ENCODE data around the gene SAMD8.
"Not testable (repeated sequence)": the region's sequence is repeated elsewhere in the genome, so short reads cannot be mapped to it uniquely, and the experiment has no call there.

SAMD8 gene

DNA sequence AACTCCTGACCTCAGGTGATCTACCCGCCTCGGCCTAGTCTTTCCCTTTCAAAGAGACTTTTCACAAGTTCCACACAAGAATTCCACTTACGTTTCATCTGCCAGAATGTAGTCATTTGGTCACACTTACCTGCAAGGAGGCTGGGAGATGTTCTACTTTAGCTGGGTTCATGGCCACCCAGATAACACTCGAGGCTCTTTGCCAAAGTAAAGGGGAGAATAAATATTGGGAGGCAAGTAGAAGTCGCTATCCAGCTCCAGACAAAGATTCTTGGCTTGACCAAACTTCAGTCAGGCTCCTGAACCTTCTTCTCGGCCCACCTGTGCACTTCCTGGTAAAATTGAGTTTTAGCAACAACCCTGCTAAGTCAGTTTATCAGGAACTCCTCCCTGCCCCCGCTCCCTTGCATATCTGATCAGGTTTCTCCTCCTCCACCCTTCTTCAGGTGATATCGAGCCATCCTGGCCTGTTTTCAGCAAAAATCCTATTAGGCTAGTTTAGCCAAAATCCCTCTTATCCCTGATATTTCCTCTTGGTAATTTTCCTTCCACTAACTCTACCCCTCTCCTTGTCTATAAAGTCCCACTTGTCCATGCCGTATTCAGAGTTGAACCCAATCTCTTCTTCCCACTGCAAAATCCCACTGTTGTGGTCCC, 25.1 kb upstream of the SAMD8 start:
- no peak for DNase-seq

DNA sequence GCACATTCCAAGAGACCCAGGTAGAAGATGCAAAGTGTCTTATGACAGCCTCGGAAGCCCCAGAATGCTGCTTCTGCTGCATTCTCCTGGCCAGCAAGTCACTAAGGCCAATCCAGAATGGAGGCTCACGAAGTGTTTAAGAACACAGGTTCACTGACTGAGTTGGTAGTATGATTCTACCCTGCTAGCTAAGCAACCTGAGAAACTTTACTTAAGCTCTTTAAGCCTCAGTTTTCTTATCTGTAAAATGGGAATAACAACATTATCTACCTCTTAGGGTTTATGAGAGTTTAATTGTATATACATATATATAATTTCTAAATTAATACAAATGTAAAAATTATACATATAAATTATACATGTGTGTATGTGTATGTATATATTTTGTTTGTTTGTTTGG, 22.8 kb upstream of the SAMD8 start:
- no peak for DNase-seq

- no peak for DNase-seq
These were observed 21.8 kb upstream of the SAMD8 start for GRCh38 chr10:75089634-75090033.

GRCh38 chr10:75091146-75091545, 20.3 kb upstream of the SAMD8 start:
- no peak for DNase-seq

DNA sequence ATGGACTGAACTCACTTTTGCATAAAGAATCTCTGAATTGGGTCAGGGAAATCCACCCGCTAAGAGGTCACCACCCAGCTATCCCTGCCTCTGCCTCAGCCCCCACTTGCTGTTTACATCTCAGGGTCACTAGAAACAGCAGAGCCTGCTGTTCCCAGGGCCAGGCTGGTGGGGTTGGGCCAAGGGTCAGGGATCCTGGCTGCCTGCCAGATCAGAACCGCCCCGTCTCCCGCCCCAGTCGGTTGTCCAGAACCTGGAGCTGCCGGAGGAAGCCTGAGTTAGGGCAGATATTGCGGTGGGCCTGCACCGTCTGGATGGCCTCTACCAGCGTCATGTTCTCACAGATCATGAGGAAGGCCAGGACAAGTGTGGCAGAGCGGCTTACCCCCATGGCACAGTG, 17.0 kb upstream of the SAMD8 start:
- DNase-seq = no peak

DNA sequence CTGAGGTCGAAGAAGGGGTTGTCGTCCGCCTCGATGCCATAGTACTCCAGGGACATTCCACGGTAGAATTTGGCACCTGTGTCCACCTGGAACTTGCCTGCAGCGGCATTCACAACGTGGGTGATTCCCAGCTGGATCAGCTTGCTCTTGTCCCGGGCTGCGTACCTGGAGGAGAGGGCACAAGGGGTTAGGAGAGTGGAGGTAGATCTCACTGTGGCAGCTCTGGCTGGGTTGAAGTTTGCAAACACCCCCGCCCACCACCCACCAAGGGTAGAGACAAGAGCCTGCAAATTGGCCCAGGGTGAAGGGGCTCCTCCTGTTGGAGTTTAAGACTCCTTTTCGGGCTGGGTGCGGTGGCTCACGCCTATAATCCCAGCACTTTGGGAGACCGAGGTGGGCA, 15.8 kb upstream of the SAMD8 start:
- DNase-seq = no peak

DNA sequence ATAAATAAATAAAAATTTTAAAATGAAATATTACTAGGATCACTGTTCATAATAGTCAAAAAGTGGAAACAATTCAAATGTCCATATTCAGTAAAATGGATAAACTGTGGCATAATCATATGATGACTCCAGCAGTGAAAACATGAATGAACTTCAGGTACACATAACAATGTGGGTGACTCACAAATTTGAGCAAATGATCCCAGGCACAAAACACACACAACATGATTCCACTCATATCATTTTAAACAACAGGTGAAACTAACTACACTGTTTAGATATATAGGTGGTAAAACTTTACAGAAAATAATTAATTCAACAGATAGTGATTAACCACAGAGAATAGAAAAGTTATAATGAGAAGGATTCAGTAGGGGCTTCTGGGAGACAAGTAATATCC, 14.7 kb upstream of the SAMD8 start:
- DNase-seq = no peak

GRCh38 chr10:75097666-75098285, 13.7 kb upstream of the SAMD8 start:
- DNase-seq = no peak

DNA sequence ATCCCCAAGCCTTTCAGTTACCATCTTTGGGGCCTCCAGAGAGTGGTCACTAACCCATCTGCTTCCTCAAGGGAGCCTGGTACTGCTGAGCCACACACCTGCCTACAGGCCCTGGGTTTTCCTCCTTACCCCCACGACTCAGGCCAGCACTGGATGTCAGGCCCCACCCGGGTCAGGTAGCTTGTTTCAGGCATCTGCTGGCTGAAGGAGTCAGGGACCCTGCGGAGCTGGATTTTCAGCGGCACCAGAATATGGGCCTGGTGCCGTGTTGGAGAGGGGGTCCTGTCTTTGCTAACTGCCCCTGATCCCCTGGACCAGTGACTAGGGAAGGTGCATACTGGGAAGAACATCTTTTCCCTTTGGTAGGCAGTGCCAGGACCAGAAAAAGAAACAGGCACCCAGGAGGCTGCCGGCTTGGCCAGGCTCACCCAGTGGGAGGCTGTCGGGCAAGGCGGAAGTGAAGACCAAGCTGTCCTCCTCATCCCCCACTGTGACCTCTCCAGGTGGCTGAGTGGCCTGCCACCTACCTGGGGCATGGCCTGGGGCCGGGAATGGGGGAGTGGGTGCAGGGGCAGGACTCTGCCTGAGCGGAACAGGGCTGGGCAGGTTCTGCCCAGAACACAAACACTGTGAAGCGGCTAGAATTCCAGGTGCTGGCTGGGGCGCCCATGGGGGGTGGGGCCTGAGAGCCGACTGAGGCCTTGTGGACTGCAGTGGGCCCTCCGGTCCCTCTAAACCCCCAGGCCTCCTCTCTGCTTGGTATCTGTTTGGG, 12.4 kb upstream of the SAMD8 start:
- DNase-seq = no peak

GRCh38 chr10:75099952-75100763, 11.3 kb upstream of the SAMD8 start:
- peak; percentile 76 to 90 (median 87) for DNase-seq

- no peak for DNase-seq
These were observed 10.6 kb upstream of the SAMD8 start for GRCh38 chr10:75100764-75101291.

- no peak for DNase-seq
These were observed 9.8 kb upstream of the SAMD8 start for GRCh38 chr10:75101416-75102251.

DNA sequence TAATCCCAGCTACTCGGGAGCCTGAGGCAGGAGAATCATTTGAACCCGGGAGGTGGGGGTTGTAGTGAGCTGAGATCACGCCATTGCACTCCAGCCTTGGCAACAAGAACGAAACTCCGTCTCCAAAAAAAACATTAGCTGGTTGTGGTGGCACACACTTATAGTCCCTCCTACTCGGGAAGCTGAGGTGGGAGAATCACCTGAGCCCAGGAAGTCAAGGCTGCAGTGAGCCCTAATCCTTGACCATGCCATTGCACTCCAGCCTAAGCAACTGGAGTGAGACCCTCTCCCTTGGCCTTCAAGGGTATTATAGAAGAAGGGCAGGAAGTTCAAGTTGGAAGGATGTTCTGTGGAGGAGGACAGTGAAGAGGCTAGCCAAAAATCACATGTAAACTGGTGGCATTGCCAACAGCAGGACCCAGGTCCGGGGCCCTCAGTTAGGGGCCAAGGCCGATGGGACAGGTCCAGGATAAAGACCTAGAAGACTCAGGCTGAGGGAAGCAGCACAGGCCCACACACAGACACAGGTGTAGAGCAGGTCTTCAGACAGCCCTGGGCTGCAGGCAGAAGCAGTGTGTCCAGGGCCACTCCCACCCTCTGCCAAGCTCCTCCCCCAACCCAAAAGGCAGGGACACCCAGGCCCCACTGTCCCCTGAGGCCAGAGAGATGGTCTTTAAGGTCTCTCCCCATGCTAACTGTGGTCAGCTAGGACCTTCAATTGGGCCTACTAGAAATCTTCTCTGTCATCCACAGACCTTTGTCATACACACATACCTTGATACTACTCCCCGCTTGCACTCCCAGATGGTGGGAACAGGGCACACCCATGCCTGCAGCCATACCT, 8.4 kb upstream of the SAMD8 start:
- DNase-seq = no peak

- DNase-seq = peak; percentile 51 to 53 (median 51)
These were observed 7.4 kb upstream of the SAMD8 start for GRCh38 chr10:75103881-75104686.

DNA sequence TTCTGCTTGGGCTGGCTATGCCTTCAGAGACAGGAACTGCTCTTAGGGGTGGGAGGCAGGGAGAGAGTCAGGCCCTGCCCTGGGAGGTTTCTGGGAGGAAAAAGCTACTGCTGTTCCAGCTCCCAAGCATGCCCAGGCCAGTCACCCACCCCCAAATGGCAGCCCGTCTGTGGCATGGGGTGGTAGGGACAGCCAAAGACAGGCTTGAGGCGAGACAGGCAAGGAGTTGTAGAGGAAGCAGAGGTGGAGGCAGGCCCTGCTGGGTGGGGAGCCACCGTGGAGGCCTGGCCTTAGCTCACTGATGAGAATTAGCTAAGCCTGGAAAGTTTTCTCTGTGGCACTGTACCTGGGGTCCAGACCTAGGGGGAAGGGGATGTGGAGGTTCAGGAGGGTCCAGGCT, 6.6 kb upstream of the SAMD8 start:
- DNase-seq = no peak

GRCh38 chr10:75105576-75106197, 5.8 kb upstream of the SAMD8 start:
- no peak for DNase-seq

- no peak for DNase-seq
These were observed 5.2 kb upstream of the SAMD8 start for GRCh38 chr10:75106242-75106641.

GRCh38 chr10:75106891-75107290, 4.6 kb upstream of the SAMD8 start:
- not testable (repeated sequence) for DNase-seq
